Germinal center (tissue), 1 donor: ENCODE measurements around the gene DNAH1.

Experiments used
- DNase-seq: peaks from one replicate; pipeline ENCODE4 v3.0.0; 2012; ENCODE audit warnings: mixed read lengths, low spot score

Gene DNAH1

GRCh38 chr3:52358362-52358940 is 42.3 kb downstream of the DNAH1 start:
- DNase-seq, result no peak

GRCh38 chr3:52359116-52359855 is 43.2 kb downstream of the DNAH1 start:
- no peak for DNase-seq

- no peak for DNase-seq
Measured at GRCh38 chr3:52361011-52361410, 44.9 kb downstream of the DNAH1 start.

GRCh38 chr3:52361454-52361853 is 45.3 kb downstream of the DNAH1 start:
- no peak for DNase-seq

GRCh38 chr3:52361898-52362297 is 45.8 kb downstream of the DNAH1 start:
- no peak for DNase-seq

GRCh38 chr3:52364322-52365035 is 48.4 kb downstream of the DNAH1 start:
- DNase-seq, result no peak

- DNase-seq, result no peak
Measured at GRCh38 chr3:52366527-52366926, 50.4 kb downstream of the DNAH1 start.

- no peak for DNase-seq
Measured at GRCh38 chr3:52367891-52368880, 52.1 kb downstream of the DNAH1 start.

GRCh38 chr3:52370531-52370930 is 54.4 kb downstream of the DNAH1 start:
- no peak for DNase-seq

- peak; percentile 73 for DNase-seq
Measured at GRCh38 chr3:52372822-52373504, 56.8 kb downstream of the DNAH1 start.

GRCh38 chr3:52373676-52374075 is 57.6 kb downstream of the DNAH1 start:
- DNase-seq, result no peak

- DNase-seq, result no peak
Measured at GRCh38 chr3:52374173-52374572, 58.1 kb downstream of the DNAH1 start.

- DNase-seq, result no peak
Measured at GRCh38 chr3:52379610-52380009, 63.5 kb downstream of the DNAH1 start.

GRCh38 chr3:52380023-52380422 is 63.9 kb downstream of the DNAH1 start:
- DNase-seq, result no peak

GRCh38 chr3:52381623-52382022 is 65.5 kb downstream of the DNAH1 start:
- no peak for DNase-seq

GRCh38 chr3:52383446-52383845 is 67.3 kb downstream of the DNAH1 start:
- no peak for DNase-seq

GRCh38 chr3:52384019-52384761 is 68.1 kb downstream of the DNAH1 start:
- no peak for DNase-seq

- DNase-seq, result peak; percentile 53
Measured at GRCh38 chr3:52385157-52385556, 69.0 kb downstream of the DNAH1 start.

- DNase-seq, result no peak
Measured at GRCh38 chr3:52387481-52387880, 71.4 kb downstream of the DNAH1 start.

GRCh38 chr3:52388348-52388821 is 72.3 kb downstream of the DNAH1 start:
- DNase-seq, result no peak

- no peak for DNase-seq
Measured at GRCh38 chr3:52388933-52389332, 72.8 kb downstream of the DNAH1 start.
